Measurements from ENCODE around the gene ACCSL.

The ACCSL gene

GRCh38 chr11:44097821-44098220 lies 50.0 kb downstream of the ACCSL start:
- H3K4me3 ChIP-seq (ENCODE audit: low read depth, low read length) = no peak overlapping the region
- TF ChIP-seq, protein P1, sequence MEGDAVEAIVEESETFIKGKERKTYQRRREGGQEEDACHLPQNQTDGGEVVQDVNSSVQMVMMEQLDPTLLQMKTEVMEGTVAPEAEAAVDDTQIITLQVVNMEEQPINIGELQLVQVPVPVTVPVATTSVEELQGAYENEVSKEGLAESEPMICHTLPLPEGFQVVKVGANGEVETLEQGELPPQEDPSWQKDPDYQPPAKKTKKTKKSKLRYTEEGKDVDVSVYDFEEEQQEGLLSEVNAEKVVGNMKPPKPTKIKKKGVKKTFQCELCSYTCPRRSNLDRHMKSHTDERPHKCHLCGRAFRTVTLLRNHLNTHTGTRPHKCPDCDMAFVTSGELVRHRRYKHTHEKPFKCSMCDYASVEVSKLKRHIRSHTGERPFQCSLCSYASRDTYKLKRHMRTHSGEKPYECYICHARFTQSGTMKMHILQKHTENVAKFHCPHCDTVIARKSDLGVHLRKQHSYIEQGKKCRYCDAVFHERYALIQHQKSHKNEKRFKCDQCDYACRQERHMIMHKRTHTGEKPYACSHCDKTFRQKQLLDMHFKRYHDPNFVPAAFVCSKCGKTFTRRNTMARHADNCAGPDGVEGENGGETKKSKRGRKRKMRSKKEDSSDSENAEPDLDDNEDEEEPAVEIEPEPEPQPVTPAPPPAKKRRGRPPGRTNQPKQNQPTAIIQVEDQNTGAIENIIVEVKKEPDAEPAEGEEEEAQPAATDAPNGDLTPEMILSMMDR (IDR thresholded peaks at IDR 0.05; ENCODE audit: low read depth, low read length, missing control alignments) = no peak
- no peak for DNase-seq (ENCODE audit: low read depth)

DNA sequence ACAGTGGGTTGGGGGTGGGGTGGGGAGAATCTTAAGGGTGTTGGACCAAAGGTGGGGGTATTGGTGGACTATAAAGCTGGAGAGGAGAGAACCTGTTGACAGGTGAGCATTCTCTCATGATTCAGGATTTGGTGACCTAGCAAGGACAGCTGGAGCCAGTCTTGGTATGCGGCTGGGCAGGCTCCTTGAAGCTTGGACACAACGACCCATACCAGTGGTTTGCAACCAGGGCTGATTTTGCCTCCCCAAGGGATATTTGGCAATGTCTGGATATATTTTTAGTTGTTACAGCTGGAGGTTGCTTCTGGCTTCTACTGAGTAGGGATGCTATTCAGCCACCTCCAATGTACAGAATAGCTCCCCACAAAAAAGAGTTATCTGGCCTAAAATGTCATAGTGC lies 53.3 kb downstream of the ACCSL start:
- no peak overlapping the region for H3K4me3 ChIP-seq (ENCODE audit: low read depth, low read length)
- in situ Hi-C loops (cut with HindIII; ENCODE audit: low sequenced_read_pairs) = loop anchor here (25.0 kb wide), 1 partner anchor 436 kb away; no protein-coding TSS in a partner anchor
- TF ChIP-seq, protein P1 (IDR thresholded peaks at IDR 0.05; ENCODE audit: low read depth, low read length, missing control alignments) = no peak
- DNase-seq (ENCODE audit: low read depth) = no peak

More at GRCh38 chr11:44097821-44098220, 50.0 kb downstream of the ACCSL start:
- in situ Hi-C loops (cut with HindIII; ENCODE audit: low sequenced_read_pairs) = no loop called here

- H3K4me3 ChIP-seq (ENCODE audit: low read depth, low read length) = no peak overlapping the region
- DNase-seq (ENCODE audit: low read depth) = no peak
- in situ Hi-C loops (cut with HindIII; ENCODE audit: low sequenced_read_pairs) = loop anchor here (25.0 kb wide), 1 partner anchor 433 kb away; no protein-coding TSS in a partner anchor
- TF ChIP-seq, protein P1 (IDR thresholded peaks at IDR 0.05; ENCODE audit: low read depth, low read length, missing control alignments) = no peak
These were observed 56.9 kb downstream of the ACCSL start for GRCh38 chr11:44104481-44105294.

DNA sequence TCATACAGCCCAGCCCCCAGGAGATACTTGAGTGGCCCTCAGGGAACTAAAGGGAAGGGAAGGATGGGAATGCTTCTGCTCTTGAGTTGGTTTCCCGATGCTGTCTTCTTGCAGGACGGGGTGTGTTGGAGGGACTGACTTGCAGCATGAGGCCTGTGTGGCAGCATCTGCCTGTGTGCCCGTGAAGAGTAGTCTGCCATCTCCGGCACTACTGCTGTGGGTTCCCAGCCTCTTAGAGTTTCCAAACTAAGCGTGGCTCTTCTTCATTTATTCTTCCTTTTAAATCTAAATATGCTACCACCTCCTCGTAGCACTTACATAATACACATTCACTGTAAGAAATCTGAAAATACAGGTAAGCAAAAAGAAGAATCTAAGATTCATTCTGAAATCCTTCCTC lies 60.5 kb downstream of the ACCSL start:
- H3K4me3 ChIP-seq (ENCODE audit: low read depth, low read length) = no peak overlapping the region
- TF ChIP-seq, protein P1 (IDR thresholded peaks at IDR 0.05; ENCODE audit: low read depth, low read length, missing control alignments) = no peak
- no peak for DNase-seq (ENCODE audit: low read depth)
- in situ Hi-C loops (cut with HindIII; ENCODE audit: low sequenced_read_pairs) = loop anchor here (25.0 kb wide), 1 partner anchor 429 kb away; no protein-coding TSS in a partner anchor
